HG03159 (cell line): ENCODE results near the gene CLEC11A.
"Not testable (repeated sequence)": the region's sequence is repeated elsewhere in the genome, so short reads cannot be mapped to it uniquely, and the experiment has no call there.

Experiments
- ATAC-seq: cut with Tn5 transposase; IDR thresholded peaks from one replicate; pipeline ENCODE4 v1.9.1; 2021; ENCODE audit warnings: mild to moderate bottlenecking, moderate library complexity; ENCODE audit not compliant: unreplicated experiment

CLEC11A gene

DNA sequence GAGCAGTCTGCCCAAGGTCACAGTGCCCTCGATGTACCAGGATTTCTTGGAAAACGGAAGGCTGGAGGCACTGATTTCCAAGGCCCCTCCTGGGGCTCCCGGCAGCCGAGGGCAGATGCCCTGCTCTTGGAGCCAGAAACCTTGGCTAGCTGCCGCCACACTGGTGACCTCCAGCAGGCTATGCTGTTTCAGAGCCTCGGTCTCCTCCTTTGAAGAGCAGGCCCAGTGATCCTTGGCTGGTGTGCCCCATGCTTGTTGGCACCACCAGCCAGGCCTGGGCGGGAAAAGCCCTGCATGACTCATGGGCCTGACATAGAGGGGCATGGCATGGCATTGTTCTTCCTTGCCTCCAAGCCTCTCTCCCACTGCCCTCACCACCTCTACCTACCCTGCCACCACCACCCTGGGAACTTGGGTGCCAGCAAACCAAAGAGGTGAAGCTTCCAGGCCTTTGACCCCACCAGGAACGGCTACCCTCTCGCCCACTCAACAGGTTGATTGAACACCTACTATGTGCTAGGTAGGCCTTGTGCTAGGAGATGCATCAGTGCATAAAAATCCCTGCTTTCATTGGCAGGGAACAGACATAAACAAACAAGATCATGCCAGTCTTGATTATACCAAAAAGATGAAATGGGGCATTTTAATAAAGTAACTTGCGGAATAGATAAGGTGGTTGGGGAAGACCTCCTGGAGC is 1.6 kb upstream of the CLEC11A start:
- ATAC-seq, result no peak

DNA sequence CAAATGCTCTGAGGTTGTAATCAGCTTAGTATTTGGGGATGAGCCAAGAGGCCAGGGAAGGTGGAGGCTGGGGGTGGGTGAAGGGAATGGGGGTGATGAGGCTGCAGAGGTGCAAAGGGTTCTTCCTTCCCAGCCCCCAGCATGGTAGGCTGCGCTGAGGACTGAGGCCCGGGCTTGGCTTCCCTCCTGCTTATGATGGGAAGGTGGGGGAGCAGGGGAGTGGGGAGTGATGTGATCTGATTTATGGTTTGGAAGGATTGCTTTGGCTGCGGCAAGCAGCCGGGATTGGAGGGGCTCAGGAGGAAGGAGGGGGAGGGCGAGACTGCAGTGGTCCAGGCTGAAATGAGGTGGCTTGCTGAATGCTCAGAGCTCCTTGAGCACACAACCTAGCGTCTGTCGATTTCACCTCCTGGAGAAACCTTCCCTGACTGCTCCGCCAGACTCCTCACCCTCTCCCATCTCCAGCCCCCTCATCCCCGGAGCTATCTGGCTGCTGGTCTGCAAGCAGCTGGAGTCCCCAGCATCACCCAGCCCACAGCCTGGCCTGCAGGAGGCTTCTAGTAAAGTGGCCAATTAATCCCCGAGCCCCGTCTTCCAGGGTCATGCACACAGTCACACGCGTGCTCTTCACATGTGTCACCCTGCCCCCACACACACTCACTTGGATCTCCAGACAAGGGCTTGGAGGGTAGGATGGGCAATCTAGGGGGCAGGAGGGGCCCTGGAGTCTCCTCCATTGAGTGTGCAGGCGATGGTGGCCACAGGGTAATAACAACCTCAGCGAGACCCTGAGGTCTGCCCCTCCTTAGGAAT is 757 bp upstream of the CLEC11A start:
- no peak for ATAC-seq

DNA sequence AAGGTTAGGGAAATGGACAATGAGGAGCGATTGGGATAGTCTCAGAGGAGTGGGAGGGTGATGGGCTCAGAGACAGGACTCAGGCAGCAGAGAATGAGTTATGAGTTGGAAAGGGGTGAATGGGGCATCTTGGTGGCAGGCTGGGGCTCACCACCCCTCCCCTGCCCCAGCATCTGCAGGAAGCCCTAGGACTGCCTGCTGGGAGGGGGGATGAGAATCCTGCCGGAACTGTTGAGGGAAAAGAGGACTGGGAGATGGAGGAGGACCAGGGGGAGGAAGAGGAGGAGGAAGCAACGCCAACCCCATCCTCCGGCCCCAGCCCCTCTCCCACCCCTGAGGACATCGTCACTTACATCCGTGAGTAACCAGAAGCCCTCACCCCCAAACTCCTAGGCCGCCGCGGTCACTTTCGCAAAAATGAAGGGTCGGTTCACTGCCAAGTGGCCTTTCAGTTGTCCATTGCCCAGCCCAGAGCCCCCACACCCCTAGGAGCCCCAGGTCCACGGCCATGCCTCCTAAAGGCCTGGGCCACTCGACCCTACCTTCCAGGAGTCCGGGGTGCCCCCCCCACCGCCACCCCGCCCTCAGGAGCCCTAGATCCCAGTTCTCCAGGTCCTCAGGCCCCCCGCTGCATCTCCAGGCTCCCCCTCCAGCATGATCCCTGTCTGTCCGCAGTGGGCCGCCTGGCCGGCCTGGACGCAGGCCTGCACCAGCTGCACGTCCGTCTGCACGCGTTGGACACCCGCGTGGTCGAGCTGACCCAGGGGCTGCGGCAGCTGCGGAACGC is 764 bp downstream of the CLEC11A start:
- no peak for ATAC-seq

DNA sequence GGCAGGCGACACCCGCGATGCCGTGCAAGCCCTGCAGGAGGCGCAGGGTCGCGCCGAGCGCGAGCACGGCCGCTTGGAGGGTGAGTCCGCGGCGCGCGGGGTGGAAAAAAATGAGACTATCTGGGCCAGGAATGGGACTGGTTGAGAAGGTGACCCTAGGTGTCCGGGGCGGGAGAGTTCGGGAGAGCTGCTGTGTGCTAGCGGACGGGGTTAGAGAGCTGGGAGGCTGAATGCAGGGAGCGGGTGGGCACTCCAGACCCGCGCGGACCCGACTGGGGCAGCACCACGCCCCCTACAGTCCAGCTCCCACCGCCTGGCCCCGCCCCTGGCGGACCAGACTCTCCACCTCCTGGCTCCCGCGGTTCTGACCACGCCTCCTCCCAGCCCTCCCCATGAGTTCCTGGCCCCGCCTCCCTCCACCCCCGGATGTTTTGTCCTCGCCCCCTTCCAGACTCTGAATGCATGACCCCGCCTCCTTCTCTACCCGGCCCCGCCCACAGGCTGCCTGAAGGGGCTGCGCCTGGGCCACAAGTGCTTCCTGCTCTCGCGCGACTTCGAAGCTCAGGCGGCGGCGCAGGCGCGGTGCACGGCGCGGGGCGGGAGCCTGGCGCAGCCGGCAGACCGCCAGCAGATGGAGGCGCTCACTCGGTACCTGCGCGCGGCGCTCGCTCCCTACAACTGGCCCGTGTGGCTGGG is 1.5 kb downstream of the CLEC11A start:
- ATAC-seq, result peak; percentile 77

DNA sequence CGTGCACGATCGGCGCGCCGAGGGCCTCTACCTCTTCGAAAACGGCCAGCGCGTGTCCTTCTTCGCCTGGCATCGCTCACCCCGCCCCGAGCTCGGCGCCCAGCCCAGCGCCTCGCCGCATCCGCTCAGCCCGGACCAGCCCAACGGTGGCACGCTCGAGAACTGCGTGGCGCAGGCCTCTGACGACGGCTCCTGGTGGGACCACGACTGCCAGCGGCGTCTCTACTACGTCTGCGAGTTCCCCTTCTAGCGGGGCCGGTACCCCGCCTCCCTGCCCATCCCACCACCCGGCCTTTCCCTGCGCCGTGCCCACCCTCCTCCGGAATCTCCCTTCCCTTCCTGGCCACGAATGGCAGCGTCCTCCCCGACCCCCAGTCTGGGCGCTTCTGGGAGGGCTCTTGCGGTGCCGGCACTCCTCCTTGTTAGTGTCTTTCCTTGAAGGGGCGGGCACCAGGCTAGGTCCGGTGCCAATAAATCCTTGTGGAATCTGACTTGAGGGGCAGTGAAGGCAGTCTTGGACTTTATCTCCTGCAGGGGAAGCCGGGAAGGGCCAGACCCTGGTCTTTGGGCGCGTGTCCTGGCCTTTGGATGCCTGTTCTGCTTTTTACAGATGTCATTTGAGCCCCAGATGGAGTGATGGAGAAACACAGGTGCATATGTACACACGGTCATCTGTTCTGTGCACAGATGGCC is 2.2 kb downstream of the CLEC11A start:
- ATAC-seq, result peak; percentile 23

DNA sequence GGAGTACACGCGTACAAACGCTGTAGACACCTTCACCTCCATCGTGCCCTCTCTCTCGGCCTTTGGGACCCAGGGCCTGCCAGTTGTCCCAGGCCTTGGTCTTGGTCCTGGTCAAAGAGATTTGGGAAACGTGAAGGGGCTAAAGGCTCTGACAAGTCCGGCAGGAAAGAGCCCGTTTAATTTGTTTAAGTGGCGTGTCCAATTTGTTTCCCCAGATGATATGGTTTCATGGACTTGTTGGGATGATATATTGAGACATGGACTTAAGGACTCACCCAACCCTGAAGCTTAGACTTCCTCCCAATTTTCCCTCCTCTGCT is 2.7 kb downstream of the CLEC11A start:
- ATAC-seq, result no peak

DNA sequence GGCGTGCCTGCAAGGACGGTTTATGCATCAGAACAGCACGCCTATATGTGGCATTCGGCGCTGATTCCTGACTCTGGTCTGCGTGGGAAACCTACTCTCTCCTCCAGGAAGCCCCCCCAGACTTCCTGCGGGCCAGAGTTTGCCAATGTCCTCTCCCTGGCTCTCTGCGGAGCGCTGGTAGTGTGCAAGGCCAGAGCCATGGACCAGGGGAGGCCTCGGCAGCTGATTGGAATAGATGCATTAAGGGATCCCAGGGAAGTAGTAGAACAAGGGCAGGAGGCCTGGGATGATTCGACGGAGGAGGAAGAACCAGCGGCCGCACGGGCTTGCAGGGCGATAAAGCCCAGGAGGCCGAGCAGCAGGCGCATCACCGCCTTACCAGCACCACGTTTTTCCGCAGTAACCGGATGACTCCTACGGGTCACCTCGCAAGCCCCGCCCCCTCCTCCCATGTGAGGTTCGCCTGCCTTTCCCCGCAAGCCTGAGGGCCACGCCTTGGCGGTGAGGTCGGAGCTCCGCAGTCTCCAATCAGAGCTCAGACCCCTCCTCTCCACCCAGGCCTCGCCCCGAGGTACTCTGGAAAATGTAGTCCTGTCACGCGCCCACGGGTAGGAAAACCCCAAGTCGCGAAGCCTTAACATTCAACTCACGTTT is 5.0 kb downstream of the CLEC11A start:
- ATAC-seq, result no peak

DNA sequence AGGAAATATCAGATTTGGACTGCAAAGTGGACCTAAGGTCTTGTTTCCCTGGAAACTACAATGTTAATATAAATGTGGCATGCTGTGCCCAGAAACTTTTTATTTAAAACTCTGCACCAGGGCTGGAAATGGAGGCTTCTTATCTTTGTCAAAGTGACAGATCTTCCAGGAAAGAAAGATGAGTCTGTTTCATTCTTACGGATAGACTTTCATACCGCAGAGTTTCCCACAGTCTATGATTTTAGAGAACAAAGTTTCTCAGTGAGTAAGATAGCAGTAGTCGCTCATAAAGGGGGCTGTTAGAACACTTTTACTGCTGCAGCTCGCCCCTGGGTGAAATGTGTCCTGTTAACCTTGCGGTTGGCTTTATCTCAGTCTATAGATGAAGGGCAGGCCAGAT is 6.7 kb downstream of the CLEC11A start:
- ATAC-seq, result no peak

DNA sequence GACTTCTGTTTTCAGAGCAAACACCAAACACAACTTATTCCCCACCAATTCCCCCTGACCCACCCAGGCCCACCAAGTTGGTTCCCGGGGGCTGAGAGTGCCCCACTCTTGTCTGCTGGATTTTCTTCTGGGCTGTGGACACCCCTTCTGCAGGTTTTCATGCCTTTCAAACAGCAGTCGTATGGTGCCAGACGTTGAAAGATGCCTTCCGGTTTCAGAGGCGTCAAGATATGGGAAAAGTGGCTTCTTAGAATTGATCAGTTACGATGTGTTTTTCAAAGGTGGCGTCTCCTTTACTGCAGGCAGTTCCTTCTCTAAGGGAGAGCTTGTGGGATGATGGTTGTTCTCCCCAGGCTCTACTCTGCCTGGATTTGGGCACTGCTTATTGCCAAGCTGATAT is 12.7 kb downstream of the CLEC11A start:
- no peak for ATAC-seq

DNA sequence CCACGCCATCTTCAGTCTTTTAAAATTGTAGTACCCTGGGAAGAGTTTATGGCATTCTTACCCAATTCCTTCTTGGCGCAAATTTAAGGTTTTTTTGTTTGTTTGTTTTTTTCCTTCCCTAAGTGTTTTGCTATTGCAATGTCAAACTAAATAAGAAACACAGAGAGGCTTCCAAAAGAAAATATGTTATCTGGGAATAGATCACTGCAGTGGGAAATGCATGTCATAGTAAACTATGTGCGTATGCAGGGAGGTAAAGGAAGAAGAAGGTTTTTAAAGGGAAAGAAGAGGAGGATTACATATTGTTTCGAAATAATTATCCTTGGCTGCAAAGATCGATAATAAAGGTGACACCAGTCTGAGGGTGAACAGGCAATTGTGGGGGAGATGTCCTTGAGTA is 13.2 kb downstream of the CLEC11A start:
- ATAC-seq, result no peak

DNA sequence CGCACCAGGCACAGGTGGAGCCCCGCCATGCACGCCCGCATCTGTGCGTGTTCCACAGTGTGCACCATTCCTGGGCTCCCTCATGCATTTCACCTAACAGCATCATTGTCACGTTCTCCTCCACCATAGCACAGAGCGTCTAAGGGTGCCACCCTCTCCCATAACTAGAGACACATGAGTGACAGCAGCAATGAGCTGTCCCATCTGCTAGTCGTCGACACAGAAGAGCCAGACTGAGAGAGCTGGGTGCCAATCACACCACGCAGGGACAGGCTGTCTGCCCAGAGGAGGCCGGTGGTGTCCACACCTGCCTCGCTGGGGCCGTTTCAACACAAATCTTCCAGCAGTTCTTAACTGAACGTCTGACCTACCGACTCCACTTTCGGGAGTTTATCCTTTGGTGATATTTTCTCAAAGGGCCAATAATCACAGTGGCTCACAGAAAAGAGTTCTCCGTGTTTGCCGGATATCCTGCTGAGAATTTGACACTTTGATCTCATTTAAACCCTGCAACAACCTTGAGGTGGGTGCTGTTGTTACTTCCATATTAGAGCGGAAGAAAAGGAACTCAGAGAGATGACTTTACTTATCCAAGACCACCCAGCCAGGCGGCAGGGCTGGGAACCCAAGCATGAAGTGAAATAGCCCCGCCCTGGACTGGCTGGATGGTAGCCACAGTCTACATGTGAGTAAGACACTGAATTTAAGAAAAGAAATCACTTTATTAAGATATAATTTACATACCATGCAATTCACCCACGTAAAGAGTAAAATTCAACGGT is 16.2 kb downstream of the CLEC11A start:
- ATAC-seq, result no peak

DNA sequence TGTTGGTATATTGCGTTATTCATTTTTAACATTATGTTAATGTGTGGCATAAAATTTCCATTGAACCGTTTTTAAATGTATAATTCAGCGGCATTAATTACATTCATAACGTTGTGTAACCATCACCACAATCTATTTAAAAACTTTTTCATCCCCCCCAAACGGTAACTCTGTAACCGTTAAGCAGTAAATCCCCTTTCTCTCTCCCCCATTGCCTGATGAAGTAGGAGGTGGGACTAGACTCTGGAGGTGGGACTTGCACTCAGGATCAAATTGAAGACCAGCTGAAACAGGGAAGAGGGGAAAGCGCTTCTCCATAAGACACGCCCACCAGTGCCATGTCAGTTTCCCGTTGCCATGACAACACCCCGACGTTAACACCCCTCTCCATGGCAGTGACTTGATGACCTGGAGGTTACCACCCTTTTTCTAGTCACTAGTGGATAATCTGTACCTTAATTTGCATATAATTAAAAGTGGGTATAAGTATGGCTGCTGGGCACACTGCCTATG is 16.8 kb downstream of the CLEC11A start:
- ATAC-seq, result no peak

DNA sequence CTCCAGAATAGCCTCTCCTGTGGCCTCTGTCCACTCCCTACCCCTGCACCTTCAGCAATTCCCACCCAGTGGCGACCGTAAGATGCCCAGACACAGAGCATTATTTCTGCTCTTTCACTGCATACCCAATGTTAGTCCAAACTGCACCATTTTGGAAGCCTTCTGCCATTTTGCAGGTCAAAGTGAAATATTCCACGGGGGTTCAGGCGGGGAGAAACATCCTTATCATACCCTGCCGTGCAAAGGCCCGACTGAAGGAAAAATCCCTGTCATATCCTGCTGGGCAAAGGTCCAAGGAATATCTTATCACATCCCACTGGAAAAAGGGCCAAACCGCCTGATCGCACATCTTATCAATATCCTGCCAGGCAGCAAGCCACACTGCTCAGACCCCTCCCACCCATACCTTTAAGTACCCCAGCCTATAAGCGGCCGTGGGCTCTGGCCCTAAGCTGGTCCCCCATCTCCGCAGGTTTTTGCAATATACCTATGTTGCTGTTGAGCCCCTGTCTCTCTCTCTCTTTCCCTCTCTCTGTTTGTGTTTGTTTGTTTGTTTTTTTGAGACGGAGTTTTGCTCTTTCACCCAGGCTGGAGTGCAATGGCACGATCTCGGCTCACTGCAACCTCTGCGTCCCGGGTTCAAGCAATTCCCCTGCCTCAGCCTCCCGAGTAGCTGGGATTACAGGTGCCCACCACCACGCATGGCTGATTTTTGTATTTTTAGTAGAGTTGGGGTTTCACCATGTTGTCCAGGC is 18.2 kb downstream of the CLEC11A start:
- no peak for ATAC-seq

DNA sequence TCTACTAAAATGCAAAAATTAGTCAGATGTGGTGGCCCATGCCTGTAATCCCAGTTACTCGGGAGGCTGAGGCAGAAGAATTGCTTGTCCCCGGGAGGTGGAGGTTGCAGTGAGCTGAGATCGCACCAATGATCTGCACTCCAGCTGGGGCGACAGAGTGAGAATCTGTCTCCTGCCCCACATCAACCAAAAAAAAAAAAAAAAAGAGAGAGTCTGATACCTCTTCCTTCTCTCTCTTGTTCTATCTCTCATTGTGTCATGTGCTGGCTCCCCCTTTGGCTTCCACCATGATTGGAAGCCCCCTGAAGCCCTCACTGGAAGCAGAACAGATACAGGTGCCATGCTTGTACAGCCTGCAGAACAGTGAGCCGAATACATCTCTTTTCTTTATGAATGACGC is 20.4 kb downstream of the CLEC11A start:
- ATAC-seq, result no peak

DNA sequence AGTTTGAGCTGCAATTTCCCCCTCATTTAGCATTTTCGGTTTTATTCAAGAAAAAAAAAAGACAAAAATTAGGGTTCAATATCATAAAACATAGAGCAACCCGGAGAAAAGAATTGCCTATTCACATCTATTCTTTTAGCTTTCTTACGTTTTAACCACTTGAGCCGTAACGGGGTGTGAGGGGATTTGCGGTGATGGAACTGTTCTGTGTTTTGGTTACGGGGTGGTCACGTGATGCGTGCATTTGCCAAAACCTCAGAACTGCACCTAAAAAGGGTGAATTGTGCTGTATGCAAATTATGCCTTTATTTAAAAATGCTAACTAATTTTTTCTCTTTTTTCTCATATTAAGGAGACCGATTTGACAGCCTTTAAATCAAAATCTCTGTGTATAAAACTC is 22.1 kb downstream of the CLEC11A start:
- ATAC-seq, result no peak

DNA sequence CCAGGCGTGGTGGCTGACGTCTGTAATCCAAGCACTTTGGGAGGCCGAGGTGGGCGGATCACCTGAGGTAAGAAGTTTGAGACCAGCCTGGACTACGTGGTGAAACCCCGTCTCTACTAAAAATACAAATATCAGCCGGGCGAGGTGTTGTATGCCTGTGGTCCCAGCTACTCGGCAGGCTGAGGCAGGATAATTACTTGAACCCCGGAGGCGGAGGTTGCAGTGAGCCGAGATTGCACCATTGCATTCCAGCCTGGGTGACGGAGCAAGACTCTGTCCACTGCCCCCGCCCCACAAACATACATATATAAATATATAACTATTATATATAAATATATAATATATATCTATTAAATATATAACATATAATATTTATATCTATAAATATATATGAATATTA is 24.0 kb downstream of the CLEC11A start:
- ATAC-seq, result not testable (repeated sequence)

DNA sequence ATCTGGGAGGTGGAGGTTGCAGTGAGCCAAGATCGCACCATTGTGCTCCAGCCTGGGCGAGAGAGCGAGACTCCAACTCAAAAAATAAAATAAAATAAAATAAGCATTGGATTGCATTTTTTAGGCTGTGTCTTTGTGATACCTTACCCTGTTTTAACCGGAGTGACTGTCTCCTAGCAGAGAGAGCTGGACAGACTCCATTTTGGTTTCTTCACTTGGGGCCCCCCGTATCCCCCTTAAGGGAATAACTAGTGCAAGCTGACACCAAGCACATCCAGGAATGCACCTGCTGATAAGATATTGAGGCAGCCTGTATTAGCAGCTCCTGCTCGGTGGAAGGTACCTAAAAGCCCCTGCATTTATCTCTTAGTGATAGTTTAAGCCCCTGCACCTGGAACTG is 26.3 kb downstream of the CLEC11A start:
- no peak for ATAC-seq

DNA sequence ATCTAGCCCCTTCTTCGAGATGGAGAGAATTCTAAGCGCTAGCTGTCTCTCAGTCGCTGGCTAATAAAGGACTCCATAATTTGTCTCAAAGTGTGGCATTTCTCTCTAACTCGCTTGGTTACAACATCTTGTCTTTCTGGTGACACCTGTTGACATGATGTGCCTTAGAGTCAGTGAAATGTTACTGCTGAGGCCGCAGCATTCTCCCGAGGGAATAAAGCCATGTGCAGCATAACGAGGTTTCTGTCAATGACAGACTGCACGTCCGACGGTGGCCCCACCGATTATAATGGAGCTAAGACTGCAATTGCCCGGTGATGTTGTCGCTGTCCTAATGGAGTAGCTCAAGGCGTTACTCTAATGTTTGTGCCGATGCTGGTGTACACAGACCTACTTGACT is 26.8 kb downstream of the CLEC11A start:
- ATAC-seq, result no peak
